ENCODE data around the gene MSL1. TPM values are rescaled to one million over a fixed set of nuclear protein-coding genes. Genes with fewer than 3 reads are reported as not detected.
A peak's percentile ranks its signal among the peaks of the same experiment; 100 is the strongest.

The MSL1 gene
- total and polyA plus RNA-seq, 8 donors, result 84.1 to 203 (median 184) TPM

GRCh38 chr17:40151414-40151963 is 29.7 kb downstream of the MSL1 start:
- H3K4me3 ChIP-seq, result no peak overlapping the region
- peaks cover 0 to 55% of the 10 kb centered on the region in 2 donors for H3K4me1 ChIP-seq
- H3K27ac ChIP-seq, result peak overlapping the region in 1 of 2 donors; percentile 70
- intact Hi-C loops (cut with DNase I), result no loop called here
- peaks cover 0 to 85% of the 10 kb centered on the region in 2 donors for H3K36me3 ChIP-seq
- H3K9me3 ChIP-seq, result no peaks in the 10 kb centered on the region
- no peaks in the 10 kb centered on the region for H3K27me3 ChIP-seq
- no peak for TF ChIP-seq CTCF (IDR thresholded peaks at IDR 0.05)
- ATAC-seq, result no peak
- no peak for DNase-seq

- peaks cover 0 to 71% of the 10 kb centered on the region in 2 donors for H3K36me3 ChIP-seq
- TF ChIP-seq CTCF (IDR thresholded peaks at IDR 0.05), result no peak
- DNase-seq (no peak), ATAC-seq (no peak)
- no peaks in the 10 kb centered on the region for H3K27me3 ChIP-seq
- no peak overlapping the region for H3K4me3 ChIP-seq
- intact Hi-C loops (cut with DNase I), result no loop called here
- peaks cover 9 to 54% of the 10 kb centered on the region in 2 donors for H3K4me1 ChIP-seq
- no peaks in the 10 kb centered on the region for H3K9me3 ChIP-seq
- peak overlapping the region in 1 of 2 donors; percentile 64 for H3K27ac ChIP-seq
These were observed 31.9 kb downstream of the MSL1 start for GRCh38 chr17:40153603-40154236.

GRCh38 chr17:40157973-40158372 is 36.2 kb downstream of the MSL1 start:
- intact Hi-C loops (cut with DNase I), result no loop called here

GRCh38 chr17:40158438-40159013 is 36.8 kb downstream of the MSL1 start:
- H3K36me3 ChIP-seq, result peaks cover 0 to 61% of the 10 kb centered on the region in 2 donors
- ATAC-seq, result peak; percentile 33
- H3K4me3 ChIP-seq, result no peak overlapping the region
- peak in 2 of 4 donors; percentile 31 to 53 for DNase-seq
- H3K27ac ChIP-seq, result peak overlapping the region in 1 of 2 donors; percentile 77
- intact Hi-C loops (cut with DNase I), result no loop called here
- H3K27me3 ChIP-seq, result no peaks in the 10 kb centered on the region
- no peak for TF ChIP-seq CTCF (IDR thresholded peaks at IDR 0.05)
- H3K4me1 ChIP-seq, result peaks cover 9 to 26% of the 10 kb centered on the region in 2 donors
- H3K9me3 ChIP-seq, result no peaks in the 10 kb centered on the region

More at GRCh38 chr17:40157973-40158372, 36.2 kb downstream of the MSL1 start:
- ATAC-seq (peak; percentile 29), DNase-seq (no peak)
- Histone ChIP-seq H3K27me3 (no peaks in the 10 kb centered on the region), H3K36me3 (peaks cover 0 to 61% of the 10 kb centered on the region in 2 donors), H3K27ac (peak overlapping the region in 1 of 2 donors; percentile 77), H3K9me3 (no peaks in the 10 kb centered on the region), H3K4me3 (no peak overlapping the region), H3K4me1 (peaks cover 9 to 32% of the 10 kb centered on the region in 2 donors)
- TF ChIP-seq CTCF (IDR thresholded peaks at IDR 0.05), result no peak

- H3K4me1 ChIP-seq, result peaks cover 9 to 19% of the 10 kb centered on the region in 2 donors
- no peak for ATAC-seq
- H3K27me3 ChIP-seq, result no peaks in the 10 kb centered on the region
- intact Hi-C loops (cut with DNase I), result no loop called here
- no peak for TF ChIP-seq CTCF (IDR thresholded peaks at IDR 0.05)
- peaks cover 0 to 61% of the 10 kb centered on the region in 2 donors for H3K36me3 ChIP-seq
- H3K9me3 ChIP-seq, result no peaks in the 10 kb centered on the region
- H3K4me3 ChIP-seq, result no peak overlapping the region
- DNase-seq, result no peak
- no peak overlapping the region for H3K27ac ChIP-seq
These were observed 37.7 kb downstream of the MSL1 start for GRCh38 chr17:40159456-40159855.
